ENCODE data around the gene EVPLL.

DNA sequence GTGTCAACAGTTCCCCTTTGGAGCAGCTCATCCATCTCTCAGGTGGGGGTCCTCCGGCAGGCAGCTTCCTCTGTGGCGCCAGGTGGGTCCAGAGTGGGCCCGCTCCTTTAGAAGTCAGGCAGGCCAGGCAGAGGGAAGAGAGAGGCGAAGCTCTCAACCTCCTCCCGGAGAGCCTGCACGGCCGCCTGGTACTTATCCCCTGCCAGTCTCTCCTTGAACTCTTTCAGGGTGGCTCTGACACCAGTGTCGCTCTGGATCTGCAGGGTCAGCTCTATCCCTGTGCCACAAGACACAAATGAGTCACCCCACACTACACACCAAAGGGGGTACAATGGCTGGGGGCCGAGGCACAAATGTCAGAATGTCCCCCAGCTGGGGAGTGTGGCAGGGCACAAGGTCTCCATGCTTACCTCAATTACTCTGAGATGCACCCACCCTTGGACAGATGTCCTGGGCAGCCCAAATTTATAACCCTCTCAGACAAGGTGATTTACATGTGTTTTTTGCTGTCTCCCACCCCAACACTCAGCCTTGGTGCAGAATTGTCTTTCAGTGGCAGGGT lies 48.9 kb upstream of the EVPLL start:
- TF ChIP-seq POU2F2 (IDR thresholded peaks at IDR 0.05; ENCODE audit: low read depth, low read length) (no peak), POLR2A (IDR thresholded peaks at IDR 0.05; ENCODE audit: low read depth, low read length) (no peak), TAF1 (IDR thresholded peaks at IDR 0.05; ENCODE audit: low read depth, low read length) (no peak), POLR2AphosphoS5 (IDR thresholded peaks at IDR 0.05; ENCODE audit: low read depth, low read length) (no peak), PAX5 (IDR thresholded peaks at IDR 0.05; ENCODE audit: insufficient read depth, low read length, severe bottlenecking) (no peak), SPI1 (IDR thresholded peaks at IDR 0.05; ENCODE audit: low read depth, low read length) (no peak)

Measured in GM12891 (cell line).